Body of pancreas (tissue), 4 donors: Measurements from ENCODE around the gene GLYAT.

Experiments used
- CTCF ChIP-seq, 7 experiments: fragments of 450-650 bp in 4 of 7; fragments of 200-600 bp in 3 of 7; sonication (generic) in 3 of 7; IDR thresholded peaks; one replicate each; pipeline ENCODE4 v1.5.1; 2016 to 2019; ENCODE audit warnings: antibody characterized with exemption in 7 of 7
- POLR2A ChIP-seq, 3 donors: fragments of 450-650 bp; IDR thresholded peaks; one replicate each; pipeline ENCODE4 v1.6.1; 2016; ENCODE audit warnings: antibody characterized with exemption in 3 of 3, mild to moderate bottlenecking in 2 of 3

GRCh38 chr11:58731819-58732218 lies at the start of gene GLYAT:
- no peak for TF ChIP-seq CTCF (IDR thresholded peaks at IDR 0.05)
- no peak for TF ChIP-seq POLR2A (IDR thresholded peaks at IDR 0.05)
